Mucosa of descending colon (tissue), 3 donors: ENCODE measurements around the gene RBM22. TPM values are rescaled to one million over a fixed set of nuclear protein-coding genes. Genes with fewer than 3 reads are reported as not detected.

ENCODE experiments used
- ATAC-seq: fragments of 200-7000 bp; cut with Tn5 transposase; one replicate; pipeline ENCODE4 v1.9.1; 2020; ENCODE audit warnings: mild to moderate bottlenecking, moderate library complexity
- DNase-seq, 3 donors: peaks; one replicate each; pipeline ENCODE4 v3.0.0-alpha.2; 2020
- H3K36me3 ChIP-seq: fragments of 200-600 bp; one replicate; pipeline ENCODE4 v1.8.0; 2021; ENCODE audit warnings: low read depth, mild to moderate bottlenecking
- H3K4me1 ChIP-seq: fragments of 200-600 bp; one replicate; pipeline ENCODE4 v1.8.0; 2021; ENCODE audit warnings: low read depth, mild to moderate bottlenecking
- H3K4me3 ChIP-seq: fragments of 200-600 bp; one replicate; pipeline ENCODE4 v1.8.0; 2021; ENCODE audit warnings: mild to moderate bottlenecking
- H3K9me3 ChIP-seq: fragments of 200-600 bp; one replicate; pipeline ENCODE4 v1.8.0; 2021; ENCODE audit warnings: mild to moderate bottlenecking
- intact Hi-C, 2 donors: fragments of 100-400 bp; cut with DNase I in 1 of 2; cut with micrococcal nuclease in 1 of 2; formaldehyde crosslinking; loops; one replicate each; pipeline versions ENCODE4 v1.11.0 to v1.11.1; 2022; cut with DNase I, micrococcal nuclease
- total RNA-seq, 3 donors: library from RNA; stranded (reverse); fragmentation: NEBNext Ultra II Directional in 2 of 3; extraction: Animal tissue kit (Norgen Biotek cat#: 25700) in 2 of 3; gene quantifications; one replicate each; pipeline versions ENCODE4 v1.2.1 to v1.2.4, GENCODE V29; 2021 to 2023
- TF ChIP-seq, protein P1 (sequence below): fragments of 200-600 bp; IDR thresholded peaks from one replicate; pipeline ENCODE4 v1.8.0; 2022; ENCODE audit warnings: antibody characterized with exemption, mild to moderate bottlenecking
- donor health status: DM: no; HTN: no; CAD: no; lungs with moderate emphysema.
- donor health status: DM: no; HTN: no; CAD: no.
- donor health status: DM: no; HTN: yes; CAD: no.

Gene RBM22
- total RNA-seq, 3 donors from 2014 or later: 41.0 to 45.1 (median 44.2) TPM

DNA sequence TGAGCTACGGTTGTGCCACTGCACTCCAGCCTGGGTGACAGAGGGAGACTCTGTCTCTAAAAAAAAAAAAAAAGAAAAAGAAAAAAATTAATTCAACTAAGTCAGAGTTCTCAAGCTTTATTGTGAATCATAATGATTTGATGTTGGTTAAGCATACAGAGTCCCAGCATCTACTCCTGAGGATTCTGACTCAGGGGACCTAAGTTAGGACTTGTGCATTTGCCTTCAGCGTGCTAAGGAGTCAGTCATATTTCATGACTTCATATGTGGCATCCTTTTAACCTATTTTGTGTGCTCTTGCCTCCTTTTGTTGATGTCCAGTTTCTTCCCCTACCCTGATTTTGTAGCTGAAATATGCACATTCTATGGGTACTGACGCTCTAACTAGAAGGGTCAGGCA is 36.9 kb downstream of the RBM22 start:
- no peaks in the 10 kb centered on the region for H3K9me3 ChIP-seq
- H3K36me3 ChIP-seq: no peaks in the 10 kb centered on the region
- ATAC-seq: no peak
- intact Hi-C loops: no loop called here
- TF ChIP-seq, protein P1, sequence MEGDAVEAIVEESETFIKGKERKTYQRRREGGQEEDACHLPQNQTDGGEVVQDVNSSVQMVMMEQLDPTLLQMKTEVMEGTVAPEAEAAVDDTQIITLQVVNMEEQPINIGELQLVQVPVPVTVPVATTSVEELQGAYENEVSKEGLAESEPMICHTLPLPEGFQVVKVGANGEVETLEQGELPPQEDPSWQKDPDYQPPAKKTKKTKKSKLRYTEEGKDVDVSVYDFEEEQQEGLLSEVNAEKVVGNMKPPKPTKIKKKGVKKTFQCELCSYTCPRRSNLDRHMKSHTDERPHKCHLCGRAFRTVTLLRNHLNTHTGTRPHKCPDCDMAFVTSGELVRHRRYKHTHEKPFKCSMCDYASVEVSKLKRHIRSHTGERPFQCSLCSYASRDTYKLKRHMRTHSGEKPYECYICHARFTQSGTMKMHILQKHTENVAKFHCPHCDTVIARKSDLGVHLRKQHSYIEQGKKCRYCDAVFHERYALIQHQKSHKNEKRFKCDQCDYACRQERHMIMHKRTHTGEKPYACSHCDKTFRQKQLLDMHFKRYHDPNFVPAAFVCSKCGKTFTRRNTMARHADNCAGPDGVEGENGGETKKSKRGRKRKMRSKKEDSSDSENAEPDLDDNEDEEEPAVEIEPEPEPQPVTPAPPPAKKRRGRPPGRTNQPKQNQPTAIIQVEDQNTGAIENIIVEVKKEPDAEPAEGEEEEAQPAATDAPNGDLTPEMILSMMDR: no peak
- DNase-seq: no peak
- H3K4me3 ChIP-seq: no peak overlapping the region
- H3K4me1 ChIP-seq: no peaks in the 10 kb centered on the region

DNA sequence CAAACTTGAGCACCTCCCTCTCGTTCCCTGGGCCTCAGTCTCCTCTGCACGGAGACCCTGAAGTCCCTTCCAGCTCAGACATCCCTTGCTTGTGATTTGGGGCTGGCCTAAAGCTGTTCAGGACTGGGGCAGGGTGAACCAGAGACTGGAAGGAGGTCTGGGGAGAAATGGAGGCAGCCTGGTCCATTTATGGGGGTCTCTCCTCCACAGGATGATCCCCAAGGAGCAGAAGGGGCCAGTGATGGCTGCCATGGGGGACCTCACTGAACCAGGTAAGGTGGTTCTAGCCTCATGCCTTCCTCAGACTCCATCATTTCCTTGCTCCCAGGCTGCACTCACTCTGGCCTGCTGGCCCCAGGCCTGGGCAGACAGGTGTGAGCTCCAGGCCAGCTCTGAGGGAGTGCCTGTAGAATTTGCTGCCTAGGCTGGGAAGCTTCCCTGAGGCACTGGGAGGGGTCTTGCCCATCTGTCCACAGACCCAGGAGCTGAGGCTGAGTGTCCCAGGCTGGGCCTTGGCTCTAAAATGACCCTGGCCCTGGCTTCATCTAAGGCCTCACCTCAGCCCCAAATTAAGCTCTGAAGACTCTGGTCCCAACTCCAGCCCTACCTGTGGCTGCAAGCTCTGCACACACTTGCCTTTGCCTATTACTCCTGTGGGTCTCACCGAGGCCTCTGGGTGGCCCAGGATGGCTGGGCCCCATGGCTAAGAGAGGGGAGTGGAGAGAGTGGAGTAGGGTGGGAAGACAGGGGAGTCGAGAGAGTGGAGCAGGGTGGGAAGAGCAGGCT is 37.9 kb downstream of the RBM22 start:
- no peak for ATAC-seq
- Histone ChIP-seq H3K4me3 (no peak overlapping the region), H3K4me1 (no peaks in the 10 kb centered on the region), H3K9me3 (no peaks in the 10 kb centered on the region), H3K36me3 (no peaks in the 10 kb centered on the region)
- intact Hi-C loops: no loop called here
- DNase-seq: no peak
- TF ChIP-seq, protein P1: no peak

DNA sequence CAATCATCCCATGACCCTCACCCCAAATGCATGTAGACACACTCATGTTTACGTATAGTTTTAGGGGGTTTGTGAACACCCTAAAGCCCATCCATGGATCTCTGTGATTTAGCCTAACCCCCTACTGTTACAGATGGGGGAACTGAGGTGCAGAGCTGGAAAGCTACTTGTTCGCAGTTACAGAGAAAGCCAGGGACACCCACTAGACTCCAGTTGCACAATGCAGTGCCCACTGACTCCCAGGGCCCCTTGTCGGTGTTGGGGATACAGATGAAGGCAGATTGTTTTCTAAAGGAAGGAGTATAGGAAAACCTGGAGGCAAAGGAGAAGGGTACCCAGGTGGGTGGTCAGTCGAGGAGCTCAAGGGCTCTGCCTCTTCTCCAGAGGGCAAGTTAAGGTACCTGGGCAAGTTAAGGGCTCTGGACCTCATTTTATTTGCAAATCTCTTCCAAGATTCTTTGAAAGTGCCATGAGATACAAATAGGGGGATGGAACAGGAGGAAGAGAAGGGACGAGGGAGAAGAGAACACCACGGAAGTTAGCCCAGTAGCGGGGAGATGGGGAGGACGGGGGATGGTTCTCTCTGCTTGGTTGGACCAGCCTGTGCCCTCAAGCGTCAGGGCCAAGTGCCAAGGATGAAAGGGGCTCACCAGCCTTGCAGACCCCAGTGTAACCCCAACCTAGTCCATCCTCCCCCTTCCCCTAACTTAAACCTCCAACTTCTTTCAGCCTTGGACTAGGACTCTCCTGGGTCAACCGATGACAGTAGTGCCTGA is 38.9 kb downstream of the RBM22 start:
- Histone ChIP-seq H3K4me3 (no peak overlapping the region), H3K9me3 (no peaks in the 10 kb centered on the region), H3K36me3 (no peaks in the 10 kb centered on the region), H3K4me1 (no peaks in the 10 kb centered on the region)
- DNase-seq (no peak), ATAC-seq (no peak)
- intact Hi-C loops: no loop called here
- TF ChIP-seq, protein P1: no peak

DNA sequence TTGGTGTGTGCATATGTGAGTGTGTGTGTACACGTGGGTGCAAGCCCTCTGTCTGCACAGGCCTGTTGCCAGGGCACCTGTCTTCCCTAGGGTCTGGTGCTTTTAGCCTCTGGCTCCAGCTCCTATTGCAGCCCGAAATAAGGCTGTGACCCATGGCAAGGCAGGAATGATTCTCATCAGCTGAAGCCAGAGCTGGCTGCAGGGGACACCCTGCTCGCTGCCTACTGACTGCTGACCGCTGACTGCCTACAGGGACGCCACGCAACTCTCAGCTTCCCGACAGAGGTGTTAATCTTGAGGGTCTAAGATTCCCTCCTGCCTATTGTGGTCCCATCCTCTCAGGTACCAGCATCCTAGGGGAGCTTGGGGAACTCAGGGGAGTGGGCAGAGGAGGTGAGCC is 39.8 kb downstream of the RBM22 start, which contains the start of gene MYOZ3:
MYOZ3 (plus strand) TSS at position 166 of the 400 bp plus-strand sequence. CDS start 1,691 bp downstream, outside the sequence.
- Histone ChIP-seq H3K4me3 (no peak within 1 kb of the TSS), H3K4me1 (no peaks in the 10 kb centered on the region), H3K9me3 (no peaks in the 10 kb centered on the region), H3K36me3 (no peaks in the 10 kb centered on the region)
- DNase-seq (no peak), ATAC-seq (no peak)
- intact Hi-C loops: no loop called here
- TF ChIP-seq, protein P1: no peak

DNA sequence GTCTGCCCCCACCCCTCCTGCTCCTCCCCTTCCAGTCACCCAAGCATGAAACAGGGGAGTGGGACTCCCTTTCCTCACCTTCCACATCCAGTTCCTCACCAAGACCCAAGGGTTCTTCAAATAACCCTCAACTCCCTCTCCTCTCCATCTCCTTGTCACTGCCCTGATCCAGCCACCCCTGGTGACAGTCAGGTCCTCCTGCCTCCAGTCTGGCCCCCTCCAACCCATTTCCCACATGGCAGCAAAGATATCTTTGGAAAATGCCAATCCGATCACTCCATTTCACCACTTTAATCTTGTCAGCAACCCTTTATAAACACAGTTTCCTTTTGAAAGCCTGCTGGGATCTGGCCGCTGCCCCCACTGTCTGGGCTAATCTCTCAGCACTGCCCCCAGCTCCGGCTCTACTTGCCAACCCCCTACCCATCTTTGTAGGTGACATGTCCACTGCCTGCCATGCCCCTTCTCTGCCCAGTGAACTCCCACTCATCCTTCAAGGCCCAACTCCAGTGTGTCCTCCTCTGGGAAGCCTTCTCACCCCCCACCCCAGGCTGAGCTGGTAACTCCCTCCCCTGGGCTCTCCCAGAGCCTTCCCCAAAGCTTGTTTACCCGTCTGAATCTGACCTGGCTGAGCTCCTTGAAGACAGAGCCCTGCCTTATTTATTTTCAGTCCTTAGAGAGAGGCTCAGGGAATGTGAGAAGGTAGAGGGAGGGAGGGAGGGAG is 40.6 kb downstream of the RBM22 start:
- intact Hi-C loops: no loop called here
- Histone ChIP-seq H3K4me3 (no peak overlapping the region), H3K9me3 (no peaks in the 10 kb centered on the region), H3K4me1 (no peaks in the 10 kb centered on the region), H3K36me3 (no peaks in the 10 kb centered on the region)
- DNase-seq: no peak
- no peak for ATAC-seq
- TF ChIP-seq, protein P1: no peak
